Measurements from ENCODE around the gene ZBTB20. TPM values are rescaled to one million over a fixed set of nuclear protein-coding genes. Genes with fewer than 3 reads are reported as not detected.

Gene ZBTB20
- total RNA-seq, 5 donors from 2014 or later (not counting 1 experiment from before 2014, with no cell fraction given): 43.1 to 80.7 (median 48.4) TPM

DNA sequence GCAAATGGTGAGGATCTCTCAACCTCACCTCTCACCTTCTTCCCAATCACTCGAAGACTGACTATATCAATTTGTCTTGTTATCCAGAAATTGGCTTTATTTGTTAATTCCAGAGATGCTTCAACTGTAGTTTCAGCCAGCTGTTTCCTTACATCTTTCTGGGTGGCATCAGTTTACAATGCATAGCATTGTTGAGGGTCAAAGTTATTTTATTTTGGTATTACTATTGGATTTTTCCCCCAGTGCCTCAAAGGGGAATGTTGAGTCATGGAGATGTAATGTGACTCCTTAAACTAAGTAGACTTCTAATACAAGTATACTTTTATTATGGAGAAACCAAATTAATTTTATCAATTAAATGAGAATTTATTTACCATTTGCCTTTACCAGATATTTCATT lies 501.7 kb downstream of the ZBTB20 start:
- ChIA-PET POLR2A (no interaction called here), CTCF (no interaction called here)
- no peak overlapping the region for H3K4me3 ChIP-seq (ENCODE audit: control insufficient read depth in 1 of 2, extremely low read depth in 1 of 2, low read length in 1 of 2)
- no peaks in the 10 kb centered on the region for H3K9me3 ChIP-seq
- Mint-ChIP-seq H3K36me3 (peaks cover 26% of the 10 kb centered on the region), H3K4me1 (peaks cover under 1 to 6% (median 2%) of the 10 kb centered on the region in 3 donors), H3K9me3 (peaks cover 0 to 4% (median 0%) of the 10 kb centered on the region in 3 donors), H3K27ac (no peak overlapping the region), H3K27me3 (no peaks in the 10 kb centered on the region), H3K4me3 (no peak overlapping the region)
- H3K27ac ChIP-seq (ENCODE audit: low read length): no peak overlapping the region
- DNase-seq (no peak), ATAC-seq (replicated peaks in 1 of 4) (no peak)
- no peaks in the 10 kb centered on the region for H3K36me3 ChIP-seq (ENCODE audit: control insufficient read depth in 2 of 2, extremely low read depth in 1 of 2, insufficient read depth in 1 of 2, low read length in 1 of 2)
- no CpG with 5 or more reads among the region's 1 CpG for WGBS (ENCODE audit: insufficient coverage)
- no peaks in the 10 kb centered on the region for H3K4me1 ChIP-seq (ENCODE audit: control insufficient read depth in 1 of 2, extremely low read depth in 1 of 2, insufficient read depth in 2 of 2, low read length in 2 of 2)
- no peaks in the 10 kb centered on the region for H3K27me3 ChIP-seq (replicated peaks in 1 of 2; ENCODE audit: control insufficient read depth in 2 of 2, extremely low read depth in 1 of 2, insufficient read depth in 2 of 2, low read length in 1 of 2)

DNA sequence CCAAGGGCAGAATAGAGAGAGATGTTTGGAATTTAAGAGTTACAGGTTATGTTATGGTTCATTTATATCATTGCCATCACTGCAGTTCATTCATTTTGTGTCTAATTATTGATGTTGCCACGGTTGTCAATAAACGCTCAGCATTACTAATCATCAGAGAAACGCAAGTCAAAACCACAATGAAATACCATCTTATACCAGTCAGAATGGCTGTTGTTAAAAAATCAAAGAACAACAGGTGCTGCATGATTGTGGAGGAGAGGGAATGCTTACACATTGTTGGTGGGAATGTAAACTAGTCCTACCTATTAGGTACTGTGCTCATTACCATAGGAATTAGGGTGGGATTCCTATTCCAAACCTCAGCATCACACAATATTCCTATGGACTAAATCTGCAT lies 502.7 kb downstream of the ZBTB20 start:
- Mint-ChIP-seq H3K4me1 (no peaks in the 10 kb centered on the region), H3K27ac (no peak overlapping the region), H3K36me3 (peaks cover 33% of the 10 kb centered on the region), H3K27me3 (no peaks in the 10 kb centered on the region), H3K4me3 (no peak overlapping the region), H3K9me3 (peaks cover 0 to 3% (median 0%) of the 10 kb centered on the region in 3 donors)
- POLR2A ChIA-PET: no interaction called here
- no peaks in the 10 kb centered on the region for H3K9me3 ChIP-seq
- WGBS (ENCODE audit: insufficient coverage): no CpG with 5 or more reads among the region's 3 CpGs
- H3K27ac ChIP-seq (ENCODE audit: low read length): no peak overlapping the region
- CTCF ChIA-PET: no interaction called here
- H3K36me3 ChIP-seq (ENCODE audit: control insufficient read depth in 2 of 2, extremely low read depth in 1 of 2, insufficient read depth in 1 of 2, low read length in 1 of 2): no peaks in the 10 kb centered on the region
- ATAC-seq (replicated peaks in 1 of 4) (no peak), DNase-seq (no peak)
- no peaks in the 10 kb centered on the region for H3K4me1 ChIP-seq (ENCODE audit: control insufficient read depth in 1 of 2, extremely low read depth in 1 of 2, insufficient read depth in 2 of 2, low read length in 2 of 2)
- no peak overlapping the region for H3K4me3 ChIP-seq (ENCODE audit: control insufficient read depth in 1 of 2, extremely low read depth in 1 of 2, low read length in 1 of 2)
- H3K27me3 ChIP-seq (replicated peaks in 1 of 2; ENCODE audit: control insufficient read depth in 2 of 2, extremely low read depth in 1 of 2, insufficient read depth in 2 of 2, low read length in 1 of 2): no peaks in the 10 kb centered on the region

DNA sequence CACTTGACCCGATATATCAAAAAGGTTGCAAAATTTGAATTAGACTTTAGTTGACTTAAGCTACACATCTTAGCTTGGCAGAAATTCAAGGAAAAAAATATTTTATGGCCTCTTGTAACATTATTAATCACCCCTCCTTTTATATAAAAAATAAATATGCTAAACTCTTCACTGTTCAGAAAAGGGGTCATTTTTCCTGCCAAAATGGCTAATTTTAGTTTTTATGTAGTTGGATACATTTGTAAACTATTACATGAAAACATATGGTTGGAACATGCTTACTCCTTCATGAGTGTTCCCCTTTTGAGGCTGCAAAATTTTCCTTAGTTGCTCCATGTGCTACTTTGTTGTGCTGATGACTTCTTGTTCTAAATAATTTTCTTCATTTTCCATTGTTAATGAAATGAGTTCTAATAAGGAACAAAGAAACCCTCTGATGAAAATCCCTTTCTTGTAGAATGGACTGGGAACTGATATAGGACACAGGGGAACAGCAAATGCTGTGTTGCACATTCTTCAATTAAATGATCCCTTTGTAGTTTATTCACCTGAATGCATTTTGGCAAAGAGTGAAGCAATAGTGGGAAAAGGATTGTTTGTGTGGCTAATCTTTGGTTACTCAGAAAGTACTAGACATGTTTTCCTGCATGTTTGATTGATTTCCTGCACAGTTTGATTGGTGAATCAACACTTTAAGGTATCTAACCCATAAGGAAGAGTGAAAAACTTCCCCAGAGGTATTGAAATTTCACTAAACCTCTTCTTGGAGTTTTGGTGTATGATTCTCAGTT lies 503.9 kb downstream of the ZBTB20 start:
- no peaks in the 10 kb centered on the region for H3K27me3 ChIP-seq (replicated peaks in 1 of 2; ENCODE audit: control insufficient read depth in 2 of 2, extremely low read depth in 1 of 2, insufficient read depth in 2 of 2, low read length in 1 of 2)
- ChIA-PET POLR2A (no interaction called here), CTCF (no interaction called here)
- H3K4me1 Mint-ChIP-seq: no peaks in the 10 kb centered on the region
- no peak overlapping the region for H3K27ac ChIP-seq (ENCODE audit: low read length)
- no peak overlapping the region for H3K4me3 Mint-ChIP-seq
- H3K36me3 ChIP-seq (ENCODE audit: control insufficient read depth in 2 of 2, extremely low read depth in 1 of 2, insufficient read depth in 1 of 2, low read length in 1 of 2): no peaks in the 10 kb centered on the region
- no peak for ATAC-seq (replicated peaks in 1 of 4)
- no CpG with 5 or more reads among the region's 1 CpG for WGBS (ENCODE audit: insufficient coverage)
- no peak for DNase-seq
- no peak overlapping the region for H3K4me3 ChIP-seq (ENCODE audit: control insufficient read depth in 1 of 2, extremely low read depth in 1 of 2, low read length in 1 of 2)
- H3K9me3 ChIP-seq: no peaks in the 10 kb centered on the region
- H3K9me3 Mint-ChIP-seq: peaks cover 0 to 4% (median 2%) of the 10 kb centered on the region in 3 donors
- H3K36me3 Mint-ChIP-seq: peaks cover 31% of the 10 kb centered on the region
- H3K27me3 Mint-ChIP-seq: no peaks in the 10 kb centered on the region
- H3K27ac Mint-ChIP-seq: no peak overlapping the region
- no peaks in the 10 kb centered on the region for H3K4me1 ChIP-seq (ENCODE audit: control insufficient read depth in 1 of 2, extremely low read depth in 1 of 2, insufficient read depth in 2 of 2, low read length in 2 of 2)

DNA sequence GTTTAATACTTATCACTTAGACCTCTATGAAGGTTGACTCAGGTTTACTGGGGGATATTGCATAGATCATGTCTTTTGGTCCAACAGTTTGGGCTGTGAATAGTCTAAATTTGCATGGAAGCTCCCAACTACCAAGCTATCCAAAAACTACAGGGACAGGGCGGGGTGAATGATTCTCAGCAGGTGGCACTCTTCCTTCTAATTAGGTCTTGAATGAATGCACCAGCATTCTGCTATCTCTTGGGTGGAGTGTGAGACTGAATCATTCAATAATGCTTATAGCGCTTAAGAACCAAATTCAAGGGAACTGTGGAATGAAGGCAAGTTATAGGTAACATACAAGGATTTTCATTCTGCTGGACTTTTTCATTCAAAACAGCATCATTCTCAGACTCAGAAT lies 507.0 kb downstream of the ZBTB20 start:
- H3K9me3 Mint-ChIP-seq: peaks cover 13 to 30% (median 20%) of the 10 kb centered on the region in 3 donors
- CTCF ChIA-PET: no interaction called here
- WGBS (ENCODE audit: insufficient coverage): no CpG with 5 or more reads among the region's 2 CpGs

DNA sequence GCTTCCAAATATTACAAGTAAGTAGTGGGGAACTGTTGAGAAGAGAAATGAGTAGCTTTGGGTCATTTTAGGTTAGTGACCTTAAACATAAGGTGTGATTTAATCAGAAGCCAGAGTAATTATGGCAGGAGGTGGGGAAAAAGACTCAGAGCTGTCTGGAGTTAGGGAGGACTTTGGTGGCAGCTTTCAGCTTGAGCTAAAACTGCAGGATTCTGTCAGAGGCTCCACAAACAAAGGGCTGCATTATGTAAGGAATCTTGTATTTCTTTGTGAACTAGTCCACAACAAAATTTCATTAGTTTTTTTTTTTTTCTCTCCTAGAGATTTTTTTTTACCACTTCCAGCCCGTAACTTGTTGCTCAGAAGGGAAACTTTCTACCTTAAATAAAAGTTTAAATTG lies 507.9 kb downstream of the ZBTB20 start:
- ATAC-seq (replicated peaks in 1 of 4): no peak
- Histone ChIP-seq H3K4me3 (ENCODE audit: control insufficient read depth in 1 of 2, extremely low read depth in 1 of 2, low read length in 1 of 2) (no peak overlapping the region), H3K4me1 (ENCODE audit: control insufficient read depth in 1 of 2, extremely low read depth in 1 of 2, insufficient read depth in 2 of 2, low read length in 2 of 2) (no peaks in the 10 kb centered on the region), H3K9me3 (peaks cover 4% of the 10 kb centered on the region), H3K27me3 (replicated peaks in 1 of 2; ENCODE audit: control insufficient read depth in 2 of 2, extremely low read depth in 1 of 2, insufficient read depth in 2 of 2, low read length in 1 of 2) (no peaks in the 10 kb centered on the region), H3K36me3 (ENCODE audit: control insufficient read depth in 2 of 2, extremely low read depth in 1 of 2, insufficient read depth in 1 of 2, low read length in 1 of 2) (no peaks in the 10 kb centered on the region), H3K27ac (ENCODE audit: low read length) (no peak overlapping the region)
- Mint-ChIP-seq H3K27ac (no peak overlapping the region), H3K36me3 (peaks cover 51% of the 10 kb centered on the region), H3K4me3 (no peak overlapping the region), H3K4me1 (no peaks in the 10 kb centered on the region), H3K9me3 (peaks cover 14 to 30% (median 21%) of the 10 kb centered on the region in 3 donors), H3K27me3 (no peaks in the 10 kb centered on the region)
- CTCF ChIA-PET: interaction anchor here in 1 of 2 donors (0.6 kb wide), 1 partner anchor 67 kb away, joined by 3 read pairs; no protein-coding TSS in a partner anchor
- no peak for DNase-seq
- POLR2A ChIA-PET: interaction anchor here in 1 of 2 donors (0.7 kb wide), 1 partner anchor 837 kb away, joined by 3 read pairs; no protein-coding TSS in a partner anchor
- no CpG with 5 or more reads among the region's 1 CpG for whole genome bisulfite sequencing (ENCODE audit: insufficient coverage)

More for the DNA sequence above, 507.0 kb downstream of the ZBTB20 start:
- Histone ChIP-seq H3K4me1 (ENCODE audit: control insufficient read depth in 1 of 2, extremely low read depth in 1 of 2, insufficient read depth in 2 of 2, low read length in 2 of 2) (no peaks in the 10 kb centered on the region), H3K36me3 (ENCODE audit: control insufficient read depth in 2 of 2, extremely low read depth in 1 of 2, insufficient read depth in 1 of 2, low read length in 1 of 2) (no peaks in the 10 kb centered on the region), H3K27ac (ENCODE audit: low read length) (no peak overlapping the region), H3K27me3 (replicated peaks in 1 of 2; ENCODE audit: control insufficient read depth in 2 of 2, extremely low read depth in 1 of 2, insufficient read depth in 2 of 2, low read length in 1 of 2) (no peaks in the 10 kb centered on the region), H3K4me3 (ENCODE audit: control insufficient read depth in 1 of 2, extremely low read depth in 1 of 2, low read length in 1 of 2) (no peak overlapping the region), H3K9me3 (peaks cover 4% of the 10 kb centered on the region)
- Mint-ChIP-seq H3K27ac (no peak overlapping the region), H3K4me1 (no peaks in the 10 kb centered on the region), H3K4me3 (no peak overlapping the region), H3K27me3 (no peaks in the 10 kb centered on the region), H3K36me3 (peaks cover 52% of the 10 kb centered on the region)
- DNase-seq (no peak), ATAC-seq (replicated peaks in 1 of 4) (no peak)
- POLR2A ChIA-PET: interaction anchor here in 1 of 2 donors (0.6 kb wide), 1 partner anchor 256 kb away, joined by 3 read pairs; no protein-coding TSS in a partner anchor

DNA sequence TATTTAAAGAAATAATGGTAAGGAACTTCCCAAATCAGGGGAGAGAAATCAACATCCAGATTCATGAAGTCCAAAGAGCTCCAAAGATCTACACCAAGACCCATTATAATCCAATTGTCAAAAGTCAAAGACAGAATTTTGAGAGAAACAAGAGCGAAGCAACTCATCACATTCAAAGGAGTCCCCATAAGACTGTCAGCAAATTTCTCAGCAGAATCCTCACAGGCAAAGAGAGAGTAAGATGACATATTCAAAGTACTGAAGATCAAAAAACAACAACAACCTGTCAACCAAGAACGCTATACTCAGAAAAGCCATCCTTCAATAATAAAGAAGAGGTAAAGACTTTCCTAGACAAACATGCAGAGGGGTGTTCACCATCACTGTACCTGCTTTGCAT lies 511.2 kb downstream of the ZBTB20 start:
- H3K4me1 Mint-ChIP-seq: peaks cover 0 to 2% (median 0%) of the 10 kb centered on the region in 3 donors
- H3K4me3 ChIP-seq (ENCODE audit: control insufficient read depth in 1 of 2, extremely low read depth in 1 of 2, low read length in 1 of 2): no peak overlapping the region
- peaks cover 47% of the 10 kb centered on the region for H3K36me3 Mint-ChIP-seq
- H3K36me3 ChIP-seq (ENCODE audit: control insufficient read depth in 2 of 2, extremely low read depth in 1 of 2, insufficient read depth in 1 of 2, low read length in 1 of 2): peaks cover 0 to 4% of the 10 kb centered on the region in 2 donors
- H3K27ac ChIP-seq (ENCODE audit: low read length): no peak overlapping the region
- H3K4me1 ChIP-seq (ENCODE audit: control insufficient read depth in 1 of 2, extremely low read depth in 1 of 2, insufficient read depth in 2 of 2, low read length in 2 of 2): no peaks in the 10 kb centered on the region
- no peaks in the 10 kb centered on the region for H3K27me3 Mint-ChIP-seq
- ChIA-PET CTCF (interaction anchor here in 1 of 2 donors (0.5 kb wide), 1 partner anchor 1030 kb away, joined by 6 read pairs; no protein-coding TSS in a partner anchor), POLR2A (interaction anchor here in 1 of 2 donors (0.6 kb wide), 1 partner anchor 201 kb away, joined by 4 read pairs; no protein-coding TSS in a partner anchor)
- no peak overlapping the region for H3K4me3 Mint-ChIP-seq
- DNase-seq (no peak), ATAC-seq (replicated peaks in 1 of 4) (no peak)
- H3K27me3 ChIP-seq (replicated peaks in 1 of 2; ENCODE audit: control insufficient read depth in 2 of 2, extremely low read depth in 1 of 2, insufficient read depth in 2 of 2, low read length in 1 of 2): no peaks in the 10 kb centered on the region
- peaks cover 4% of the 10 kb centered on the region for H3K9me3 ChIP-seq
- WGBS (ENCODE audit: insufficient coverage): no CpG with 5 or more reads among the region's 2 CpGs
- H3K27ac Mint-ChIP-seq: no peak overlapping the region
- peaks cover 14 to 30% (median 21%) of the 10 kb centered on the region in 3 donors for H3K9me3 Mint-ChIP-seq

Measured in T-cell (primary cell).